ENCODE measurements around the gene ACVRL1.

ACVRL1 gene

GRCh38 chr12:51971679-51972421 lies 64.5 kb downstream of the ACVRL1 start:
- Histone ChIP-seq H3K27me3 (ENCODE audit: control insufficient read depth in 1 of 2, insufficient read depth in 2 of 2, low read length in 2 of 2) (no peaks in the 10 kb centered on the region), H3K4me3 (ENCODE audit: low read length in 2 of 2) (no peak overlapping the region), H3K9ac (ENCODE audit: low read length in 2 of 2) (no peak overlapping the region), H3K36me3 (ENCODE audit: control insufficient read depth in 2 of 2, insufficient read depth in 2 of 2, low read length in 2 of 2) (peaks cover 15% of the 10 kb centered on the region in 2 donors), H3K4me1 (ENCODE audit: control insufficient read depth, insufficient read depth, low read length) (peaks cover 9% of the 10 kb centered on the region), H3K27ac (ENCODE audit: low read length) (no peak overlapping the region), H3K9me3 (ENCODE audit: control insufficient read depth in 2 of 2, low read length in 2 of 2) (no peaks in the 10 kb centered on the region)

GRCh38 chr12:51972422-51972812 lies 65.1 kb downstream of the ACVRL1 start:
- Histone ChIP-seq H3K9ac (ENCODE audit: low read length in 2 of 2) (no peak overlapping the region), H3K4me1 (ENCODE audit: control insufficient read depth, insufficient read depth, low read length) (peaks cover 9% of the 10 kb centered on the region)

DNA sequence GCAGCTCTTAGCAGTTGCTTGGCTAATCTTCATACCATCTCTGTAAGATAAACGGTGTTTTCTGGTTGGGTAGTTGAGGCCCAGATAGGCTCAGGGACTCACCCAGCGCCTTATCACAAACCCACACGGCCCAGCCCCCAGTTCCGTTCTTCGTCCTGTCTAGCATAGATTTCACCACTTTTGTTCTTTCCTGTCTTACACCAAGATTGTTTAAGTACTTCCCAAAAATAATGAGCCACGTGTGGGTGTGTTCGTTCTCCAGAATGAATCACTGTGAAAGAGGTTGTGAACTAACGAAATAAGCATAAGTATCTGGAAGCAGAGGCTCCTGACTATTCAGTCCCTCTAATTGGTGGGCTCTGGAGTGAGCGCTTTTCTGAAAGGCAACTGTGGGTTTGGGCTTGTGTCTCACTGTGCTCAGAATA lies 65.6 kb downstream of the ACVRL1 start:
- Histone ChIP-seq H3K27ac (ENCODE audit: low read length) (no peak overlapping the region), H3K4me3 (ENCODE audit: low read length in 2 of 2) (no peak overlapping the region), H3K4me1 (ENCODE audit: control insufficient read depth, insufficient read depth, low read length) (peaks cover 9% of the 10 kb centered on the region), H3K9ac (ENCODE audit: low read length in 2 of 2) (no peak overlapping the region), H3K9me3 (ENCODE audit: control insufficient read depth in 2 of 2, low read length in 2 of 2) (no peaks in the 10 kb centered on the region), H3K36me3 (ENCODE audit: control insufficient read depth in 2 of 2, insufficient read depth in 2 of 2, low read length in 2 of 2) (peaks cover 16 to 19% of the 10 kb centered on the region in 2 donors), H3K27me3 (ENCODE audit: control insufficient read depth in 1 of 2, insufficient read depth in 2 of 2, low read length in 2 of 2) (no peaks in the 10 kb centered on the region)

More at GRCh38 chr12:51972422-51972812, 65.1 kb downstream of the ACVRL1 start:
- H3K9me3 ChIP-seq (ENCODE audit: control insufficient read depth in 2 of 2, low read length in 2 of 2), result no peaks in the 10 kb centered on the region
- no peaks in the 10 kb centered on the region for H3K27me3 ChIP-seq (ENCODE audit: control insufficient read depth in 1 of 2, insufficient read depth in 2 of 2, low read length in 2 of 2)
- peak overlapping the region in 1 of 2 donors; percentile 3 for H3K4me3 ChIP-seq (ENCODE audit: low read length in 2 of 2)
- peaks cover 16 to 17% of the 10 kb centered on the region in 2 donors for H3K36me3 ChIP-seq (ENCODE audit: control insufficient read depth in 2 of 2, insufficient read depth in 2 of 2, low read length in 2 of 2)
- H3K27ac ChIP-seq (ENCODE audit: low read length), result no peak overlapping the region

All from stomach smooth muscle (tissue), 2 donors.